HAP-1 (cell line): ENCODE results near the gene CPEB2.

Source experiments
- DNase-seq, 2 experiments: peaks; one replicate each; pipeline ENCODE4 v3.0.0-alpha.2; 2016 to 2020; ENCODE audit warnings: low spot score in 2 of 2
- H3K27me3 ChIP-seq: fragments of 250-450 bp; sonication (Bioruptor Pico); 2 replicates; pipeline ENCODE4 v1.5.1; 2020; ENCODE audit warnings: low read depth, mild to moderate bottlenecking, moderate library complexity
- H3K36me3 ChIP-seq: fragments of 250-450 bp; sonication (Bioruptor Pico); replicated peaks from 2 replicates; pipeline ENCODE4 v1.5.1; 2020; ENCODE audit warnings: mild to moderate bottlenecking
- H3K4me1 ChIP-seq: fragments of 250-450 bp; sonication (Bioruptor Pico); 2 replicates; pipeline ENCODE4 v1.5.1; 2020; ENCODE audit warnings: mild to moderate bottlenecking
- H3K4me3 ChIP-seq: fragments of 250-450 bp; sonication (Bioruptor Pico); 2 replicates; pipeline ENCODE4 v1.5.1; 2020; ENCODE audit warnings: mild to moderate bottlenecking, moderate library complexity
- H3K9me3 ChIP-seq: fragments of 250-450 bp; sonication (Bioruptor Pico); 2 replicates; pipeline ENCODE4 v1.5.1; 2020; ENCODE audit warnings: mild to moderate bottlenecking, moderate library complexity
- in situ Hi-C: fragments of 300-500 bp; cut with MboI; formaldehyde crosslinking; loops from 3 replicates; pipeline ENCODE4 v1.14.3; 2020; ENCODE audit warnings: low sequenced_read_pairs, inconsistent platforms, mixed read lengths

Gene CPEB2

DNA sequence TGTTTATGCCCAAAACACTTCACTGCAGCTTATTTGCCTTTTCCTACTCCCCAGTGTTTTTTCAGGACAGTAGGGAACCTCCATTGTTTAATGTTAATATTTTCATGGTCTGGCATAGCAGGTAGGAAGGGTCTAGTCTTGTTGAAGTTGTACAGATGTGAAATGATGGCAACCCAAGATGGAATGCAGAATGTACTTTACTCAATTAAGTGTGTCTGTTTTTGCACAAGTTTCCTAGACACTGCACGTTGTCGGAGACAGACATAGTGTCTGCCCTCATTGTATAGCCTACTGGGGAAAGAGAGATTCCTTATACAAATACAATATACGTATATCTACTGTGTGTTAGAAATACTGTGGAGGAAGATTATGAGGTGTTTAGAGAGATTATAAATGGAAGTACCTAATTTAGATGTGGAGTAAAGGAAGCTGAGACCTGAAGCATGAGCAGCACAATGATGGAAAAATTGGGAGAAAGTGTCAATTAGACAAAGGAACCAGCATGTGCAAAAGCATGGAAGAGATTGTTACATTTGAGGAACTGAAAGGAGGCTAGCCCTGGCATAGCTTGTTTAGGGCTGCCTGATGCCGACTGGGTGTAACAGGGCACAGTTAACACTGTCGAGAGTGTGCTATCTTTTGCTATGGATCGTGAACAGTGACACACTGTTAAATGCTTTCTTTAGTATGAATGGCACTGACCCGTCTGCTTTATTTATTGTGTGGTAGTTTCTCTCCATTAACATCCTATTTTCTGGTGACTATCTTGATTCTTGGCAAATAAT lies 18.4 kb downstream of the CPEB2 start:
- no peak overlapping the region for H3K4me3 ChIP-seq
- no peaks in the 10 kb centered on the region for H3K27me3 ChIP-seq
- no peaks in the 10 kb centered on the region for H3K4me1 ChIP-seq
- no peaks in the 10 kb centered on the region for H3K9me3 ChIP-seq
- peaks cover 15% of the 10 kb centered on the region for H3K36me3 ChIP-seq
- in situ Hi-C loops = loop anchor here (25.0 kb wide), 1 partner anchor 642 kb away; the partner anchor contains the start of gene FBXL5
- DNase-seq = no peak

GRCh38 chr4:15021311-15021710 lies 19.0 kb downstream of the CPEB2 start:
- Histone ChIP-seq H3K4me3 (no peak overlapping the region), H3K36me3 (peaks cover 9% of the 10 kb centered on the region), H3K4me1 (no peaks in the 10 kb centered on the region), H3K27me3 (no peaks in the 10 kb centered on the region), H3K9me3 (no peaks in the 10 kb centered on the region)
- no peak for DNase-seq
- in situ Hi-C loops = loop anchor here (25.0 kb wide), 1 partner anchor 641 kb away; the partner anchor contains the start of gene FBXL5

DNA sequence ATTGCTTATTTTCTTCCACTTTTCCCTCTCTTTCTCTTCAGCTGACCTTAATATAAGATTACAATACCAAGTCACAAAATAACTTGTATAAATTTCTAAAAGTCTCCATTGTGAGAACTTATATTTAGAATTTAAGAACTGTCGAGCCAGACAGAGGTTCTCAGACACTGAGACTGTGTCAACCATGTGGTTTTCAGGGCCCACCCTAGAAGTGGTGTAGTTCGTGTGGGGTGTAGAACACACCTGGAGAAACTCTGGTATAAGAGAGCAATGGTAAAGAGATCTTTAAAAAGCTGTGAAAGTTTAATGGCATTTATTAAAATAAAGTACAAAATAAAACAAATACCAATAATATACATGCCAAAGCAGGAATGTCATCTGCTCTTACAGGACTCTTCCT lies 19.7 kb downstream of the CPEB2 start:
- Histone ChIP-seq H3K36me3 (peaks cover 9% of the 10 kb centered on the region), H3K9me3 (no peaks in the 10 kb centered on the region), H3K4me1 (no peaks in the 10 kb centered on the region), H3K4me3 (no peak overlapping the region), H3K27me3 (no peaks in the 10 kb centered on the region)
- DNase-seq = no peak
- in situ Hi-C loops = loop anchor here (25.0 kb wide), 1 partner anchor 640 kb away; the partner anchor contains the start of gene FBXL5

- Histone ChIP-seq H3K36me3 (peaks cover 1% of the 10 kb centered on the region), H3K4me3 (no peak overlapping the region), H3K9me3 (no peaks in the 10 kb centered on the region), H3K4me1 (peaks cover 4% of the 10 kb centered on the region), H3K27me3 (no peaks in the 10 kb centered on the region)
- DNase-seq = no peak
- in situ Hi-C loops = loop anchor here (25.0 kb wide), 1 partner anchor 638 kb away; the partner anchor contains the start of gene FBXL5
Observed at GRCh38 chr4:15024386-15024785, 22.1 kb downstream of the CPEB2 start.

GRCh38 chr4:15025693-15026092 lies 23.4 kb downstream of the CPEB2 start:
- no peak for DNase-seq
- Histone ChIP-seq H3K27me3 (no peaks in the 10 kb centered on the region), H3K36me3 (no peaks in the 10 kb centered on the region; the same call in 1 of the 2 replicates), H3K9me3 (no peaks in the 10 kb centered on the region), H3K4me3 (no peak overlapping the region), H3K4me1 (peaks cover 4% of the 10 kb centered on the region)
- in situ Hi-C loops = no loop called here

- DNase-seq = no peak
- Histone ChIP-seq H3K4me3 (no peak overlapping the region), H3K27me3 (no peaks in the 10 kb centered on the region), H3K9me3 (no peaks in the 10 kb centered on the region), H3K4me1 (peaks cover 4% of the 10 kb centered on the region), H3K36me3 (no peaks in the 10 kb centered on the region; the same call in 1 of the 2 replicates)
- in situ Hi-C loops = no loop called here
Observed at GRCh38 chr4:15027921-15028435, 25.7 kb downstream of the CPEB2 start.

DNA sequence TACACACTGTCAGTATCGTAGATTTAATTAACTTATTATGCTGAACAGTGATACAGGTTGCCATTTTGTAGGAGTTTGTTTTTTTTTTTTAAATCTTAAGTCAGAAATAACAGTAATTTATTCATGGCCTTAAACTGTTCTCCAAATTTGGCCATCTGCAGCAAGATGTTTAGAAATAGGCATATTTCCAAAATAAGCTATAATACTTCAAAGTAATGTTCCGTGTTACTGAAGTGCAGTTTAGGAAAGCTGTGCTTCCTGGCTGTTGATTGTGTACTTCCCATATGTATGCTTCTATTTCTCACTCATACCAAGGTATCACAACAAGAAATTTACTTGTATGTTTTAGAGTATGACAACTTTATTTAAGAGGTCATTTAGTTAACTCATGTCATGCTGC lies 28.9 kb downstream of the CPEB2 start:
- Histone ChIP-seq H3K4me1 (peaks cover 4% of the 10 kb centered on the region), H3K9me3 (no peaks in the 10 kb centered on the region), H3K36me3 (peaks cover 13% of the 10 kb centered on the region), H3K4me3 (no peak overlapping the region), H3K27me3 (no peaks in the 10 kb centered on the region)
- no peak for DNase-seq
- in situ Hi-C loops = no loop called here

DNA sequence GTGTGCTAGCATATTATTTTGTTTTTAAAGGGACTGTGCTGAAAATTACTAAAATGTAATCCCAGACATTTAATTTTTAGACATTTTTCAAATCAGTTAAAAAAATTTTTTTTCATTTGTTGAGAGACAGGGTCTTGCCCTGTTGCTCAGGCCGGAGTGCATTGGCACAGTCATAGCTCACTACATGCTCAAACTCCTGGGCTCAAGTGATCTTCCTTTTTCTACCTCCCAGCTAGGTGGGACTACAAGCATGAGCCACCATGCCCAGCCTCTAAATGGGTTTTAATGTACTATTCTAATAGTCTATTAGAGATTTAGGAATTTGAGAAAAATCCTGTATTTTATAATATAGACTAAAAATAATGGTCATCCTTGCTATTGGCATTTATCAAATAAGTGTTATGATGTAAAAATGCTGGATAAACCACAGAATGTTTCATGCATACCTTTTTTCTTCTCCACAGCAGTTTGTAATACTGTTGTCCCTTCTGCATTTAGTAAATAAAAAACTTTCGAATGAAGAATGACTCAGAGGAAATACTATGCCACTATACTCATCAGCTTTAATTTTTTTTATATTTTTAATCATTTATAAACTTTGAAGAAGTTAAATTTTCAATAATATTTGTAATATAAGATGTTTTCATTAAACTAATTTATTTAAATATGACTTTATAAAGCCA lies 29.9 kb downstream of the CPEB2 start:
- H3K27me3 ChIP-seq = no peaks in the 10 kb centered on the region
- in situ Hi-C loops = no loop called here
- no peak for DNase-seq
- no peaks in the 10 kb centered on the region for H3K9me3 ChIP-seq
- H3K36me3 ChIP-seq = peaks cover 13% of the 10 kb centered on the region
- peaks cover 4% of the 10 kb centered on the region for H3K4me1 ChIP-seq
- H3K4me3 ChIP-seq = no peak overlapping the region

DNA sequence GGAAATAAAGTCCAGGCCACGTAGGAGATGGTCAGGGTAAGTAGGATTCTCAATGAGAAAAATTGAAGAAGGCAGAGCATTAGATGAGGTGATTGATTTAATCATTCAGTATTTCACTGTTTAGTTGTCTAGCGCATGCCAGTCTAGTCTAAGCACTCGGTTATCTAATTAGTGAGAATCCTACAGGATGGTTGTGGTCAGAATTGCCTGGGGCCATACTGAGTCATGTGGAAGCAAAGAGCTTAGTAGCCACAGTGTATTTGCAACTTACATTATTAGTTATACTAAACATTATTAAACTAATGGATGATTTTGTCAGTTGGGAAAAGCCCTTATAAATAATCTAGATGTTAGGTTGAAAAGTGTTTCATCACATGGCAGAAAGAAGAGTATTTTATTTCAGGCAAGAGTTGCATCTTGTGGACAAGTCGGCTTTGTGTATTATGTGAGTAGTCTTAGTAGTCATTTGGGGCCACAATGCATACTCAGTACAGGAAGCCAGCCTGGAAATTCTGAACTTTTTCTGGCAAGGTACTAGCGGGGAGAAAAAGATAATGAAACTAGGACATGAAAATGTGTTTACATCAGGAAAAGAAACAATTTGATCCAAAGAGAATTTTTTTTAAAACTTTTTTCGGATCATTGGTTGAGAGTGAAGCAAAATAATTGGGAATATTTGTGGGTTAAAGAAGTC lies 31.9 kb downstream of the CPEB2 start:
- DNase-seq = no peak
- H3K4me3 ChIP-seq = no peak overlapping the region
- in situ Hi-C loops = no loop called here
- no peaks in the 10 kb centered on the region for H3K27me3 ChIP-seq
- H3K4me1 ChIP-seq = no peaks in the 10 kb centered on the region
- no peaks in the 10 kb centered on the region for H3K9me3 ChIP-seq
- peaks cover 13% of the 10 kb centered on the region for H3K36me3 ChIP-seq

GRCh38 chr4:15035159-15035558 lies 32.9 kb downstream of the CPEB2 start:
- Histone ChIP-seq H3K9me3 (no peaks in the 10 kb centered on the region), H3K4me1 (no peaks in the 10 kb centered on the region), H3K4me3 (no peak overlapping the region), H3K27me3 (no peaks in the 10 kb centered on the region), H3K36me3 (peaks cover 13% of the 10 kb centered on the region)
- no peak for DNase-seq
- in situ Hi-C loops = no loop called here

- in situ Hi-C loops = no loop called here
- no peak for DNase-seq
- no peaks in the 10 kb centered on the region for H3K27me3 ChIP-seq
Observed at GRCh38 chr4:15037923-15038541, 35.8 kb downstream of the CPEB2 start.

GRCh38 chr4:15040916-15041463 lies 38.7 kb downstream of the CPEB2 start:
- Histone ChIP-seq H3K4me3 (no peak overlapping the region), H3K9me3 (no peaks in the 10 kb centered on the region), H3K27me3 (no peaks in the 10 kb centered on the region), H3K36me3 (no peaks in the 10 kb centered on the region), H3K4me1 (no peaks in the 10 kb centered on the region)
- in situ Hi-C loops = no loop called here
- DNase-seq = no peak

More at GRCh38 chr4:15037923-15038541, 35.8 kb downstream of the CPEB2 start:
- Histone ChIP-seq H3K9me3 (no peaks in the 10 kb centered on the region), H3K4me3 (no peak overlapping the region), H3K36me3 (peaks cover 13% of the 10 kb centered on the region), H3K4me1 (no peaks in the 10 kb centered on the region)

DNA sequence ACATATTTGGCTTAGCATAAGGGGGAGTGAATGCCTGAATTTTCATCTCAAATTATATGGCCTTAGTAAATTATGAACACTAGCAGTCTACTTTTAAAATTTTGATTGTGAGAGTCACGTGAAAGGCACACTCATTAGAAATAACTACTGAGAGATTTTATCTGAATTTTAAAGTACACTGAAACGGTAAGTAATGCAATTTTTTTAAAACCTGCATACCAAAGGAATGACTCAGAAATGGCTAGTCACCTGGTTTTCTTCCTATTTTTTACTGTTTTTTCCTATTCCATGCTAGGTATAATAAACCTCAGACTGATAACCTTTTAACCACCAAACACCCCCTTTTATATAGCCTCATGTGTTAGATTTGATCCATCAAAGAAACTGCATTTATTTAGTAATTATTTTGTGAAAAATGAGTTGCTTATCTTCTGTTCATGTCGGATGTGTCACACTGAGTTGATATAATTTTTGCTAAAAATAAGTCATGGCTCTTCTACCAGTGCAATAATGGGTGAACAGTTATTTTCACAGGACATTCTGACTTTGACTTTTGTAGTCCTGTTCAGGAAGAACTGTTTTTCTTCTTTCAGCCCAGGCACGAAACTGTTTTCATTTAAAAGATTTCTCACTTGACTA lies 40.4 kb downstream of the CPEB2 start:
- H3K4me3 ChIP-seq = no peak overlapping the region
- H3K36me3 ChIP-seq = no peaks in the 10 kb centered on the region
- no peaks in the 10 kb centered on the region for H3K9me3 ChIP-seq
- in situ Hi-C loops = no loop called here
- no peaks in the 10 kb centered on the region; the same call in 1 of the 2 replicates for H3K27me3 ChIP-seq
- H3K4me1 ChIP-seq = no peaks in the 10 kb centered on the region
- no peak for DNase-seq
